B cell (primary cell): ENCODE data around the gene NTSR2.

Experiments used
- EZH2 ChIP-seq: IDR thresholded peaks from 2 replicates; pipeline ENCODE4 v1.6.1; 2012; ENCODE audit warnings: borderline replicate concordance, low read depth, mild to moderate bottlenecking, moderate library complexity, low read length; ENCODE audit not compliant: insufficient read depth, poor library complexity, severe bottlenecking
- TF ChIP-seq, protein P1 (sequence below): fragments of 200-600 bp; IDR thresholded peaks from one replicate; pipeline ENCODE4 v1.8.0; 2022; ENCODE audit warnings: antibody characterized with exemption, mild to moderate bottlenecking

DNA sequence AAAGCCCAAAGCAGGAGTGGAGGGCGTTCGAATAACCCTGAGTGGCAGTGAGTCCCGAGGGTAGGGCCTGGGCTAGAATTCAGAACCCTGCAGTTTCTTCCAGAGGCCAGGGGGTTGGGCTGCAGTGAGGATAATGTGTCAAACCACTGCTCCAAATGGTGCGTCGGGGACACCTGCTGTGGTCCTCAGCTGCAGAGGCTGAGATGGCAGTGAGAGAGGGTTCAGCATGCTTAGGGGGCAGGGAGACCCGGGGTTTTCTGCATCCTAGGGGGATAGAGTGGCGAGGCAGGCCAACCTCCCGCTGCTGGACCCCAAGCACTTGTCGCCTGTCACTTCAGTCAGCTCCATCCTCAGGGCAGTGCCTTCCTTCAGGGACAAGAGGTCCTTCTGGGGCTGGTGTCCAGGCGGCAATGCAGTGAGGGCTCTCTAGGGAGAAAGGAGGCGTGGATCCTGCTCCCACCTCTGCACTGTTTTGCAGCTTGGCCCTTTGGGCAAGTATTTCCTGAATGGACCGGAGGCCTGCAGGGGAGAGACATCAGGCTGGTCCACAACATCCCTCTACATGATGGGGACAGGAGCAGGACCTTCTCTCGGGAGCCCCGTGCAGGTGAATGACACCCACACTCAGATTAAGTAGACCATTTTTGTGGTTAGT, 8.4 kb upstream of the NTSR2 start:
- TF ChIP-seq, protein P1, sequence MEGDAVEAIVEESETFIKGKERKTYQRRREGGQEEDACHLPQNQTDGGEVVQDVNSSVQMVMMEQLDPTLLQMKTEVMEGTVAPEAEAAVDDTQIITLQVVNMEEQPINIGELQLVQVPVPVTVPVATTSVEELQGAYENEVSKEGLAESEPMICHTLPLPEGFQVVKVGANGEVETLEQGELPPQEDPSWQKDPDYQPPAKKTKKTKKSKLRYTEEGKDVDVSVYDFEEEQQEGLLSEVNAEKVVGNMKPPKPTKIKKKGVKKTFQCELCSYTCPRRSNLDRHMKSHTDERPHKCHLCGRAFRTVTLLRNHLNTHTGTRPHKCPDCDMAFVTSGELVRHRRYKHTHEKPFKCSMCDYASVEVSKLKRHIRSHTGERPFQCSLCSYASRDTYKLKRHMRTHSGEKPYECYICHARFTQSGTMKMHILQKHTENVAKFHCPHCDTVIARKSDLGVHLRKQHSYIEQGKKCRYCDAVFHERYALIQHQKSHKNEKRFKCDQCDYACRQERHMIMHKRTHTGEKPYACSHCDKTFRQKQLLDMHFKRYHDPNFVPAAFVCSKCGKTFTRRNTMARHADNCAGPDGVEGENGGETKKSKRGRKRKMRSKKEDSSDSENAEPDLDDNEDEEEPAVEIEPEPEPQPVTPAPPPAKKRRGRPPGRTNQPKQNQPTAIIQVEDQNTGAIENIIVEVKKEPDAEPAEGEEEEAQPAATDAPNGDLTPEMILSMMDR = no peak
- no peak for TF ChIP-seq EZH2
